ENCODE data around the gene ATP6V0C.

- no peak for TF ChIP-seq CTCF (IDR thresholded peaks at IDR 0.05)
- no peak for TF ChIP-seq POLR2A (IDR thresholded peaks at IDR 0.05)
- no peak for TF ChIP-seq EP300 (IDR thresholded peaks at IDR 0.05)
Measured at GRCh38 chr16:2512735-2513404, 882 bp upstream of the ATP6V0C start.

Data from ovary (tissue), 3 donors.